Stimulated activated CD8-positive, alpha-beta memory T cell treated with anti-CD3 and anti-CD28 coated beads, Interleukin-7, amount 100 ng/mL, for 4 hours (primary cell): Measurements from ENCODE around the gene PPP2R5C.

ENCODE experiments used
- DNase-seq, 2 donors: peaks; one replicate each; pipeline ENCODE4 v3.0.0-alpha.2; 2020; ENCODE audit warnings: low read depth in 2 of 2

The PPP2R5C gene

GRCh38 chr14:101840649-101841369 lies 79.3 kb downstream of the PPP2R5C start:
- DNase-seq = no peak

- no peak for DNase-seq
Measured at GRCh38 chr14:101843038-101843437, 81.5 kb downstream of the PPP2R5C start.

- DNase-seq = peak; percentile 23 to 26
Measured at GRCh38 chr14:101843665-101844064, 82.2 kb downstream of the PPP2R5C start.

- no peak for DNase-seq
Measured at GRCh38 chr14:101844219-101844618, 82.7 kb downstream of the PPP2R5C start.

- DNase-seq = no peak
Measured at GRCh38 chr14:101844751-101845150, 83.2 kb downstream of the PPP2R5C start.

GRCh38 chr14:101845496-101845895 lies 84.0 kb downstream of the PPP2R5C start:
- DNase-seq = no peak

GRCh38 chr14:101845896-101846295 lies 84.4 kb downstream of the PPP2R5C start:
- no peak for DNase-seq

GRCh38 chr14:101849125-101849524 lies 87.6 kb downstream of the PPP2R5C start:
- no peak for DNase-seq

GRCh38 chr14:101849640-101850039 lies 88.1 kb downstream of the PPP2R5C start:
- no peak for DNase-seq

GRCh38 chr14:101851183-101851582 lies 89.7 kb downstream of the PPP2R5C start:
- DNase-seq = no peak

GRCh38 chr14:101851736-101852405 lies 90.4 kb downstream of the PPP2R5C start:
- DNase-seq = no peak

GRCh38 chr14:101852785-101853184 lies 91.3 kb downstream of the PPP2R5C start:
- no peak for DNase-seq

GRCh38 chr14:101853455-101854018 lies 92.0 kb downstream of the PPP2R5C start:
- no peak for DNase-seq

- no peak for DNase-seq
Measured at GRCh38 chr14:101854366-101854765, 92.9 kb downstream of the PPP2R5C start.

- DNase-seq = no peak
Measured at GRCh38 chr14:101855958-101856357, 94.4 kb downstream of the PPP2R5C start.

- no peak for DNase-seq
Measured at GRCh38 chr14:101856536-101856935, 95.0 kb downstream of the PPP2R5C start.

- no peak for DNase-seq
Measured at GRCh38 chr14:101857226-101857625, 95.7 kb downstream of the PPP2R5C start.

- DNase-seq = no peak
Measured at GRCh38 chr14:101858791-101859537, 97.5 kb downstream of the PPP2R5C start.

GRCh38 chr14:101859538-101859902 lies 98.0 kb downstream of the PPP2R5C start:
- no peak for DNase-seq

- DNase-seq = no peak
Measured at GRCh38 chr14:101859958-101860357, 98.4 kb downstream of the PPP2R5C start.

GRCh38 chr14:101861464-101861863 lies 100.0 kb downstream of the PPP2R5C start:
- DNase-seq = no peak

- no peak for DNase-seq
Measured at GRCh38 chr14:101862177-101862576, 100.7 kb downstream of the PPP2R5C start.
